Testis (tissue), 3 donors: ENCODE measurements around the gene IL17REL. TPM values are rescaled to one million over a fixed set of nuclear protein-coding genes. Genes with fewer than 3 reads are reported as not detected.

Source experiments
- microRNA-seq, 2 donors: library from miRNA; unstranded; fragments of <30 nt; microRNA quantifications; one replicate each; pipeline ENCODE4, GENCODE V29; 2016; ENCODE audit warnings: borderline number of aligned reads in 2 of 2, borderline replicate concordance in 1 of 2
- polyA plus RNA-seq: library from polyadenylated mRNA; stranded (reverse); fragments of 350-450 nt; fragmentation: Illumina TruSeq; extraction: RNeasy Lipid Tissue Mini Kit (QIAGEN cat#74804); gene quantifications from one replicate; pipeline ENCODE4 v1.2.3, GENCODE V29; 2014; ENCODE audit warnings: low read depth, low replicate concordance; ENCODE audit not compliant: insufficient read depth
- small RNA-seq, 2 donors: library from RNA; depleted of rRNA; stranded (forward); fragments of <200 nt; gene quantifications; one replicate each; pipeline ENCODE3, GENCODE V24; 2016
- total RNA-seq, 2 donors: library from RNA; depleted of rRNA; stranded (reverse); fragments of >200 nt; gene quantifications; one replicate each; pipeline ENCODE4 v1.2.3, GENCODE V29; 2016

The IL17REL gene
- total and polyA plus RNA-seq, 3 donors from 2014 or later: 0.25 to 0.55 (median 0.30) TPM

Small RNA genes within 50 kb of the gene (microRNA-seq; reads per million reads assigned to microRNA genes)
- gene MIR6821: 0 to 2.8 reads per million in 2 donors

Small RNA genes within 50 kb of the gene (small RNA-seq; reads per million reads assigned to genes)
- 0 to 0.28 reads per million in 2 donors for gene MIR6821

Other genes with a start within 250 kb of the IL17REL start
- gene BRD1, start 184.9 kb downstream of the IL17REL start, total RNA-seq: 100 to 1,000 TPM; 113 to 122 TPM
- gene BRD1, start 184.9 kb downstream of the IL17REL start, polyA plus RNA-seq: 114 TPM
- 10 to 100 TPM; 17.2 to 18.2 TPM for gene ZBED4, start 158.9 kb downstream of the IL17REL start, total RNA-seq
- gene ZBED4, start 158.9 kb downstream of the IL17REL start, polyA plus RNA-seq: 9.1 TPM
- 10 to 100 TPM; 11.9 to 18.3 TPM for gene ALG12, start 94.3 kb downstream of the IL17REL start, total RNA-seq
- 10.6 TPM for gene ALG12, start 94.3 kb downstream of the IL17REL start, polyA plus RNA-seq
- gene CRELD2, start 94.1 kb downstream of the IL17REL start, total RNA-seq: 10 to 100 TPM; 57.9 to 64.2 TPM
- 58.3 TPM for gene CRELD2, start 94.1 kb downstream of the IL17REL start, polyA plus RNA-seq
- 10 to 100 TPM; 68.2 to 89.9 TPM for gene PIM3, start 52.0 kb downstream of the IL17REL start, total RNA-seq
- gene PIM3, start 52.0 kb downstream of the IL17REL start, polyA plus RNA-seq: 50.8 TPM
- gene TTLL8, start 45.5 kb upstream of the IL17REL start, total RNA-seq: 10 to 100 TPM in 1 of 2 donors, 1 to 10 TPM in 1; 5.1 to 11.9 TPM
- gene TTLL8, start 45.5 kb upstream of the IL17REL start, polyA plus RNA-seq: 11.3 TPM
- gene MLC1, start 72.7 kb upstream of the IL17REL start, total RNA-seq: 1 to 10 TPM; 1.3 to 1.5 TPM
- gene MLC1, start 72.7 kb upstream of the IL17REL start, polyA plus RNA-seq: 1.3 TPM
- 10 to 100 TPM; 48.4 to 62.4 TPM for gene MOV10L1, start 77.2 kb upstream of the IL17REL start, total RNA-seq
- 73.3 TPM for gene MOV10L1, start 77.2 kb upstream of the IL17REL start, polyA plus RNA-seq
- gene PANX2, start 158.0 kb upstream of the IL17REL start, total RNA-seq: 1 to 10 TPM; 5.3 to 6.3 TPM
- gene PANX2, start 158.0 kb upstream of the IL17REL start, polyA plus RNA-seq: 2.0 TPM
- gene TRABD, start 173.1 kb upstream of the IL17REL start, total RNA-seq: 10 to 100 TPM; 38.7 to 45.3 TPM
- gene TRABD, start 173.1 kb upstream of the IL17REL start, polyA plus RNA-seq: 23.7 TPM
- gene SELENOO, start 188.2 kb upstream of the IL17REL start, total RNA-seq: 10 to 100 TPM; 57.9 to 66.8 TPM
- gene SELENOO, start 188.2 kb upstream of the IL17REL start, polyA plus RNA-seq: 20.8 TPM
- gene TUBGCP6, start 232.3 kb upstream of the IL17REL start, total RNA-seq: 100 to 1,000 TPM; 136 to 143 TPM
- gene TUBGCP6, start 232.3 kb upstream of the IL17REL start, polyA plus RNA-seq: 40.2 TPM
- 10 to 100 TPM; 32.1 to 33.1 TPM for gene HDAC10, start 238.5 kb upstream of the IL17REL start, total RNA-seq
- gene HDAC10, start 238.5 kb upstream of the IL17REL start, polyA plus RNA-seq: 13.5 TPM
- 10 to 100 TPM; 22.3 to 25.1 TPM for gene MAPK12, start 248.9 kb upstream of the IL17REL start, total RNA-seq
- gene MAPK12, start 248.9 kb upstream of the IL17REL start, polyA plus RNA-seq: 9.1 TPM